Activated T-cell treated with anti-CD3 and anti-CD28 coated beads for 4 hours (primary cell): ENCODE results near the gene SEPTIN12.
"Not testable (repeated sequence)": the region's sequence is repeated elsewhere in the genome, so short reads cannot be mapped to it uniquely, and the experiment has no call there.

Source experiments
- DNase-seq: peaks from one replicate; pipeline ENCODE4 v3.0.0-alpha.2; 2020

SEPTIN12 gene

GRCh38 chr16:4801962-4802658, 14.0 kb upstream of the SEPTIN12 start, which contains the start of gene ROGDI:
TSS of gene ROGDI (minus strand) at chr16:4802633. CDS start at chr16:4802571, 62 bp downstream.
- peak; percentile 56 for DNase-seq

- no peak for DNase-seq
Measured at GRCh38 chr16:4801051-4801961, 13.2 kb upstream of the SEPTIN12 start.

GRCh38 chr16:4800290-4801041, 12.3 kb upstream of the SEPTIN12 start:
- DNase-seq = no peak

GRCh38 chr16:4799171-4799855, 11.2 kb upstream of the SEPTIN12 start:
- DNase-seq = no peak

GRCh38 chr16:4798456-4798855, 10.3 kb upstream of the SEPTIN12 start:
- no peak for DNase-seq

GRCh38 chr16:4797805-4798252, 9.7 kb upstream of the SEPTIN12 start:
- no peak for DNase-seq

- DNase-seq = no peak
Measured at GRCh38 chr16:4796982-4797804, 9.0 kb upstream of the SEPTIN12 start.

GRCh38 chr16:4795828-4796572, 7.9 kb upstream of the SEPTIN12 start:
- DNase-seq = no peak

GRCh38 chr16:4795181-4795827, 7.2 kb upstream of the SEPTIN12 start, which contains the start of gene SMIM22:
TSS of gene SMIM22 (plus strand) at chr16:4795369. CDS start at chr16:4795735, 366 bp downstream.
- no peak for DNase-seq

GRCh38 chr16:4792951-4793513, 4.9 kb upstream of the SEPTIN12 start:
- no peak for DNase-seq

- DNase-seq = no peak
Measured at GRCh38 chr16:4790871-4791270, 2.7 kb upstream of the SEPTIN12 start.

- DNase-seq = no peak
Measured at GRCh38 chr16:4790261-4790660, 2.1 kb upstream of the SEPTIN12 start.

- no peak for DNase-seq
Measured at GRCh38 chr16:4788910-4789309, 765 bp upstream of the SEPTIN12 start.

- no peak for DNase-seq
Measured at GRCh38 chr16:4788489-4788889, 344 bp upstream of the SEPTIN12 start.

GRCh38 chr16:4787068-4787467, 1.1 kb downstream of the SEPTIN12 start:
- DNase-seq = no peak

GRCh38 chr16:4785758-4786433, 2.2 kb downstream of the SEPTIN12 start:
- no peak for DNase-seq

- not testable (repeated sequence) for DNase-seq
Measured at GRCh38 chr16:4784444-4784987, 3.6 kb downstream of the SEPTIN12 start.

GRCh38 chr16:4783951-4784336, 4.2 kb downstream of the SEPTIN12 start:
- DNase-seq = no peak
